SK-N-SH (cell line): ENCODE results near the gene NEK6. TPM values are rescaled to one million over a fixed set of nuclear protein-coding genes. Genes with fewer than 3 reads are reported as not detected.

ENCODE experiments used
- CTCF ChIA-PET: fragments of 300-600, 350-600 bp; formaldehyde crosslinking; extraction: SDS; loops from one replicate; lab custom pipeline; 2021; lab: Yijun Ruan, JAX
- POLR2A ChIA-PET: fragments of 350-600 bp; sonication (Branson Sonifier 250); formaldehyde crosslinking; extraction: SDS; loops from one replicate; lab custom pipeline; 2020; ENCODE audit warnings: antibody characterized with exemption, inconsistent platforms; lab: Yijun Ruan, JAX
- DNase-seq: peaks from one replicate; pipeline ENCODE4 v3.0.0; 2012
- H2AFZ ChIP-seq: fragments of 200-600 bp; sonication (generic); 2 replicates; pipeline ENCODE4 v1.8.1; 2016; ENCODE audit warnings: antibody characterized with exemption, mild to moderate bottlenecking, low read depth
- H3F3A ChIP-seq: fragments of 200-600 bp; sonication (generic); replicated peaks from 2 replicates; pipeline ENCODE3; 2016; ENCODE audit warnings: antibody characterized with exemption, mild to moderate bottlenecking; ENCODE audit not compliant: insufficient read depth
- H3K27ac ChIP-seq, 2 experiments: fragments of 200-500 bp in 1 of 2; fragments of 200-600 bp in 1 of 2; sonication (Bioruptor generic) in 1 of 2; sonication (generic), shearing (Covaris generic) in 1 of 2; 2 replicates each; pipeline versions ENCODE4 v1.5.1 to v1.6.1; 2014 to 2016; ENCODE audit warnings: low read depth in 2 of 2, inconsistent platforms in 1 of 2, low read length in 1 of 2, mild to moderate bottlenecking in 1 of 2, mixed read lengths in 1 of 2
- H3K27me3 ChIP-seq: fragments of 200-600 bp; sonication (generic), shearing (Covaris generic); 2 replicates; pipeline ENCODE4 v1.6.1; 2016; ENCODE audit warnings: mixed run types; ENCODE audit not compliant: insufficient read depth
- H3K36me3 ChIP-seq, 2 experiments: fragments of 200-500 bp in 1 of 2; fragments of 200-600 bp in 1 of 2; sonication (Bioruptor generic) in 1 of 2; sonication (generic) in 1 of 2; replicated peaks in 1 of 2; 2 replicates each; pipeline versions ENCODE3 to v1.5.1; 2014 to 2016; ENCODE audit warnings: low read length in 1 of 2, mild to moderate bottlenecking in 1 of 2; ENCODE audit not compliant: insufficient read depth in 2 of 2, control insufficient read depth in 1 of 2
- H3K4me1 ChIP-seq, 2 experiments: fragments of 200-500 bp in 1 of 2; fragments of 200-600 bp in 1 of 2; sonication (Bioruptor generic) in 1 of 2; sonication (generic), shearing (Covaris generic) in 1 of 2; 2 replicates each; pipeline versions ENCODE4 v1.5.1 to v1.6.1; 2014 to 2016; ENCODE audit warnings: low read depth in 1 of 2, low read length in 1 of 2, mixed run types in 1 of 2; ENCODE audit not compliant: insufficient read depth in 2 of 2, control insufficient read depth in 1 of 2
- H3K4me2 ChIP-seq: fragments of 200-600 bp; sonication (generic), shearing (Covaris generic); 2 replicates; pipeline ENCODE4 v1.6.1; 2017; ENCODE audit warnings: mixed run types
- H3K4me3 ChIP-seq, 2 experiments: fragments of 200-500 bp in 1 of 2; fragments of 200-600 bp in 1 of 2; sonication (Bioruptor generic) in 1 of 2; sonication (generic), shearing (Covaris generic) in 1 of 2; 2 replicates each; pipeline versions ENCODE4 v1.5.1 to v1.8.1; 2014 to 2016; ENCODE audit warnings: low read depth in 2 of 2, inconsistent platforms in 1 of 2, low read length in 1 of 2, mild to moderate bottlenecking in 1 of 2, mixed read lengths in 1 of 2, moderate library complexity in 1 of 2
- H3K79me2 ChIP-seq: fragments of 200-600 bp; sonication (generic); 2 replicates; pipeline ENCODE4 v1.8.1; 2017; ENCODE audit warnings: mild to moderate bottlenecking; ENCODE audit not compliant: insufficient read depth
- H3K9ac ChIP-seq: fragments of 200-600 bp; sonication (generic); 2 replicates; pipeline ENCODE4 v1.6.1; 2017; ENCODE audit warnings: mixed run types
- H3K9me2 ChIP-seq: fragments of 200-600 bp; sonication (generic); 2 replicates; pipeline ENCODE4 v1.6.1; 2017; ENCODE audit warnings: mixed run types
- H3K9me3 ChIP-seq: fragments of 200-600 bp; sonication (generic); 2 replicates; pipeline ENCODE4 v1.6.1; 2017; ENCODE audit warnings: mixed run types, mild to moderate bottlenecking, moderate library complexity
- H4K20me1 ChIP-seq: fragments of 200-600 bp; sonication (generic); 2 replicates; pipeline ENCODE4 v1.6.1; 2017; ENCODE audit warnings: mild to moderate bottlenecking, mixed run types; ENCODE audit not compliant: insufficient read depth
- ELF1 ChIP-seq: IDR thresholded peaks from 2 replicates; pipeline ENCODE4 v1.4.0; 2012
- GABPA ChIP-seq: IDR thresholded peaks from 2 replicates; pipeline ENCODE4 v1.4.0; 2012; ENCODE audit warnings: low read depth, mild to moderate bottlenecking
- IRF3 ChIP-seq: fragments of 150-350 bp; IDR thresholded peaks from 2 replicates; pipeline ENCODE4 v1.6.1; 2016; ENCODE audit warnings: mild to moderate bottlenecking, low read depth, low read length
- MAX ChIP-seq: IDR thresholded peaks from 2 replicates; pipeline ENCODE4 v1.4.0; 2012; ENCODE audit warnings: low read depth
- PBX3 ChIP-seq: IDR thresholded peaks from 2 replicates; pipeline ENCODE4; 2012
- RFX5 ChIP-seq: IDR thresholded peaks from 2 replicates; pipeline ENCODE4 v1.6.1; 2012; ENCODE audit warnings: mild to moderate bottlenecking, improper control_type of control experiment, low read length
- TEAD4 ChIP-seq: IDR thresholded peaks from 2 replicates; pipeline ENCODE4 v1.4.0; 2012; ENCODE audit warnings: mild to moderate bottlenecking, borderline replicate concordance; ENCODE audit not compliant: insufficient read depth
- USF2 ChIP-seq: fragments of 150-350 bp; IDR thresholded peaks from 2 replicates; pipeline ENCODE4 v1.6.1; 2017; ENCODE audit warnings: antibody characterized with exemption, low read length, low read depth, borderline replicate concordance
- YY1 ChIP-seq: IDR thresholded peaks from 2 replicates; pipeline ENCODE4 v1.4.0; 2012; ENCODE audit warnings: low read depth, mild to moderate bottlenecking
- WGBS: methylation state at CpG from one replicate; pipeline ENCODE4 v1.1.6; 2017; ENCODE audit warnings: low lambda C conversion rate; 5-methylcytosine and 5-hydroxymethylcytosine counted together
- polyA plus RNA-seq, 3 experiments: library from polyadenylated mRNA; depleted of rRNA; stranded (reverse); fragments of >200 nt; gene quantifications; 2 replicates each; pipeline ENCODE4 v1.2.3, GENCODE V29; 2012
- TF ChIP-seq, protein P1 (sequence below): fragments of 200-600 bp; sonication (generic); IDR thresholded peaks from 2 replicates; pipeline ENCODE4 v1.6.1; 2017; ENCODE audit warnings: antibody characterized with exemption, mild to moderate bottlenecking, moderate library complexity
- TF ChIP-seq, protein P2 (sequence below): IDR thresholded peaks from 2 replicates; pipeline ENCODE4 v1.4.0; 2012; ENCODE audit warnings: low read depth, borderline replicate concordance

Gene NEK6
- polyA plus RNA-seq, 1 of the 3 experiments (the other 2 are of a cell fraction) = 89.8 TPM

GRCh38 chr9:124296796-124297550 is 39.2 kb downstream of the NEK6 start:
- H3F3A ChIP-seq = no peaks in the 10 kb centered on the region
- peak overlapping the region; percentile 62 for H3K9ac ChIP-seq
- peaks cover 32 to 54% of the 10 kb centered on the region in 2 experiments; a peak in 3 of 4 replicates for H3K4me1 ChIP-seq
- DNase-seq = no peak
- 52% methylated on average over 5 of the region's 14 CpGs for WGBS
- ChIA-PET POLR2A (interaction anchor here (0.9 kb wide), 1 partner anchor 26 kb away, joined by 3 read pairs; no protein-coding TSS in a partner anchor), CTCF (interaction anchor here (1.2 to 2.0 kb wide), 3 partner anchors 23 to 259 kb away, joined by 3 to 8 read pairs (median 3); no protein-coding TSS in a partner anchor)
- no peaks in the 10 kb centered on the region for H3K27me3 ChIP-seq
- peak overlapping the region; percentile 51; the same call in 1 of the 2 replicates for H3K4me2 ChIP-seq
- peaks cover 4% of the 10 kb centered on the region in 2 experiments for H3K36me3 ChIP-seq
- H3K27ac ChIP-seq = peak overlapping the region in 1 of 2 experiments; percentile 79; a peak in 3 of 4 replicates
- H4K20me1 ChIP-seq = peaks cover 28% of the 10 kb centered on the region
- no peak for TF ChIP-seq GABPA
- TF ChIP-seq MAX = no peak
- TF ChIP-seq, protein P1, sequence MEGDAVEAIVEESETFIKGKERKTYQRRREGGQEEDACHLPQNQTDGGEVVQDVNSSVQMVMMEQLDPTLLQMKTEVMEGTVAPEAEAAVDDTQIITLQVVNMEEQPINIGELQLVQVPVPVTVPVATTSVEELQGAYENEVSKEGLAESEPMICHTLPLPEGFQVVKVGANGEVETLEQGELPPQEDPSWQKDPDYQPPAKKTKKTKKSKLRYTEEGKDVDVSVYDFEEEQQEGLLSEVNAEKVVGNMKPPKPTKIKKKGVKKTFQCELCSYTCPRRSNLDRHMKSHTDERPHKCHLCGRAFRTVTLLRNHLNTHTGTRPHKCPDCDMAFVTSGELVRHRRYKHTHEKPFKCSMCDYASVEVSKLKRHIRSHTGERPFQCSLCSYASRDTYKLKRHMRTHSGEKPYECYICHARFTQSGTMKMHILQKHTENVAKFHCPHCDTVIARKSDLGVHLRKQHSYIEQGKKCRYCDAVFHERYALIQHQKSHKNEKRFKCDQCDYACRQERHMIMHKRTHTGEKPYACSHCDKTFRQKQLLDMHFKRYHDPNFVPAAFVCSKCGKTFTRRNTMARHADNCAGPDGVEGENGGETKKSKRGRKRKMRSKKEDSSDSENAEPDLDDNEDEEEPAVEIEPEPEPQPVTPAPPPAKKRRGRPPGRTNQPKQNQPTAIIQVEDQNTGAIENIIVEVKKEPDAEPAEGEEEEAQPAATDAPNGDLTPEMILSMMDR = no peak
- no peak for TF ChIP-seq TEAD4
- TF ChIP-seq RFX5 = no peak
- TF ChIP-seq ELF1 = no peak
- no peak for TF ChIP-seq YY1
- TF ChIP-seq PBX3 = no peak
- TF ChIP-seq IRF3 = no peak
- TF ChIP-seq USF2 = no peak
- TF ChIP-seq, protein P2, sequence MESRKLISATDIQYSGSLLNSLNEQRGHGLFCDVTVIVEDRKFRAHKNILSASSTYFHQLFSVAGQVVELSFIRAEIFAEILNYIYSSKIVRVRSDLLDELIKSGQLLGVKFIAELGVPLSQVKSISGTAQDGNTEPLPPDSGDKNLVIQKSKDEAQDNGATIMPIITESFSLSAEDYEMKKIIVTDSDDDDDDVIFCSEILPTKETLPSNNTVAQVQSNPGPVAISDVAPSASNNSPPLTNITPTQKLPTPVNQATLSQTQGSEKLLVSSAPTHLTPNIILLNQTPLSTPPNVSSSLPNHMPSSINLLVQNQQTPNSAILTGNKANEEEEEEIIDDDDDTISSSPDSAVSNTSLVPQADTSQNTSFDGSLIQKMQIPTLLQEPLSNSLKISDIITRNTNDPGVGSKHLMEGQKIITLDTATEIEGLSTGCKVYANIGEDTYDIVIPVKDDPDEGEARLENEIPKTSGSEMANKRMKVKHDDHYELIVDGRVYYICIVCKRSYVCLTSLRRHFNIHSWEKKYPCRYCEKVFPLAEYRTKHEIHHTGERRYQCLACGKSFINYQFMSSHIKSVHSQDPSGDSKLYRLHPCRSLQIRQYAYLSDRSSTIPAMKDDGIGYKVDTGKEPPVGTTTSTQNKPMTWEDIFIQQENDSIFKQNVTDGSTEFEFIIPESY = no peak
- H3K9me2 ChIP-seq = no peaks in the 10 kb centered on the region
- H2AFZ ChIP-seq = no peak overlapping the region
- H3K9me3 ChIP-seq = no peaks in the 10 kb centered on the region
- peaks cover 98% of the 10 kb centered on the region for H3K79me2 ChIP-seq
- H3K4me3 ChIP-seq = no peak overlapping the region
